ENCODE data around the gene CIAPIN1.
"Not testable (repeated sequence)": the region's sequence is repeated elsewhere in the genome, so short reads cannot be mapped to it uniquely, and the experiment has no call there.

Gene CIAPIN1

DNA sequence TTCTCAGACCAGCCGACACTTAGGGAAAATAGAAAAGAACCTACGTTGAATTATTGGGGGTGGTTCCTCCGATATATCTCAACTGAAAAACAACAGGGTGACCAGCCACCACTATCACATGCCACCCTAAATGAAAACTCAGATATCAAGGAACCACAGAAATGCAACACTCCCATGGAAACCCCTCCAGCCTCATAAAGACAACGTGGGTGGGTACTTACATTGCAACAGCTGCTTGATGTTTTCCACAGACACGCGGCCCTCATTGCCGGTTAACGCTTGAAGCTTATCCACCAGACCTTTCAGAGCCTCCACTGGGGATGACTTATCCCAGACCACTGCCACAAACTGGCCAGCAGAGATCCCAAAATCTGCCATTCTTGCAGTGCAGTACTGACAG lies 6.6 kb downstream of the CIAPIN1 start:
- not testable (repeated sequence) for DNase-seq (ENCODE audit: low read depth, low spot score)

DNA sequence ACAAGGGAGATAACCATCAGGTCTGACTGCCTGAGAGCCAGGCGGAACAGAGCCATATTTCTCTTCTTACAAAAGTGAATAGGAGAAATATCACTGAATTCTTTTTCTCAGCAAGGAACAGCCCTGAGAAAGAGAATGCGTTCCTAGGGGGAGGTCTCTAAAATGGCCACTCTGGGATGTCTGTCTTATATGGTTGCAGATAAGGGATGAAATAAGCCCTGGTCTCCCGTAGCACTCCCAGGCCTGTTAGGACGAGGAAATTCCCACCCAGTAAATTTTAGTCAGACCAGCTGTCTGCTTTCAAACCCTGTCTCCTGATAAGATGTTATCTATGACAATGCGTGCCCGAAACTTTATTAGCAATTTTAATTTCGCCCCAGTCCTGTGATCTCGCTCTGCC lies 7.2 kb downstream of the CIAPIN1 start:
- not testable (repeated sequence) for DNase-seq (ENCODE audit: low read depth, low spot score)

DNA sequence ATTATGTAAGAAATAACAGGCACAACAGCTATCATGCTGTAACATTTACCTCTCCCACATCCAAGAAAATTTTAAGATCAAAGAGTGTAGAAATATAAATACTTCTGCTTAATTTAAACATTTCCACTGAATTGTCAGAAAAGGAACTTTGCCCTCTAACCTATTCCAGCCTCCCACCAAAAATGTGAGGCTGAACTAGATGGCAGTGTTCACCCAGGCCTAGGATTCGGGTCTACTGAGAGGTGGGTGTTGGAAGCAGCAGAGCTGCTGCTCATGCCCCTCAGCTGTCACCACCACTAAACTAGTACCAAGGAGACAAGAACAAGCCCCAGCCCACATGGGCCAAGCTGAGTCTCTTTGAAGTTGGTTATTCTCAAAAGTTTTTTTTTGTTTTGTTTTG lies 11.3 kb downstream of the CIAPIN1 start:
- DNase-seq (ENCODE audit: low read depth, low spot score) = no peak

DNA sequence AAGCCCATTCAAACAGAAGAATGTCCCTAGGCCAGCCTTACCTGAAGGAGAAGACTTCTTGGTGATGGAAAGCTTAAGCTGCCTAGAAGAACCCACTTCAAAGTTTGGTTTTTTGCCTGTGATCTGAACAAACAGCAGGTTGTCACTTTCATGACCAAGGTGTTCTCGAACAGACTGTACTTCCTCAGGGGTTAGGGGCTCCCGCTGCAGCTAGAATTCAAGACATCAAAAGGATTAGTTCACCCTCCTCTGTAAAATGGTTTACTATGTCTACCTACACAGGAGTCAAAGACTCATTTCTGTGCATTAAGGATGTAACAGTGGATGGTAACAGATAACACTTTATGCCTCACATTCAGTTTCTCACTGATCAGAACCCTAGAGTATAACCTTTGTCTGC lies 13.2 kb downstream of the CIAPIN1 start:
- DNase-seq (ENCODE audit: low read depth, low spot score) = no peak

DNA sequence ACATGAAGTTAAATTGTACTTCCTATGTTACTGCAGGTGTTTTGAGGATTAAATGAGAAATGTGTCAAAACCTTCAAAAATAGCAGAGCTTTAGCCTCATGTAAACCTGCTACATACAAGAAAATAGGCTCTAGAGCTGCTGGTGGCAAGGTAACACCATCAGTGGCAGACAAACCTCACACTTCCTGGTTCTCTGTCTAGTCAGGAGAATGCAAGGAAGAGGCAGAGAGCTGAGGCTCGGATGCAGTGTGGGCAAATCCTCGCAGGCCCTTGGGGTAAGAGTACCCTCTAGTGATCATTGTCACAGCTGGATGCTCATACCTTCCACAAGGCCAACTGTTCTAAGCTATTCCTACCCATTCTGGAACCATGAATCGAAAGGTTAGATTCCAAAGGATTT lies 14.2 kb downstream of the CIAPIN1 start:
- DNase-seq (ENCODE audit: low read depth, low spot score) = no peak

DNA sequence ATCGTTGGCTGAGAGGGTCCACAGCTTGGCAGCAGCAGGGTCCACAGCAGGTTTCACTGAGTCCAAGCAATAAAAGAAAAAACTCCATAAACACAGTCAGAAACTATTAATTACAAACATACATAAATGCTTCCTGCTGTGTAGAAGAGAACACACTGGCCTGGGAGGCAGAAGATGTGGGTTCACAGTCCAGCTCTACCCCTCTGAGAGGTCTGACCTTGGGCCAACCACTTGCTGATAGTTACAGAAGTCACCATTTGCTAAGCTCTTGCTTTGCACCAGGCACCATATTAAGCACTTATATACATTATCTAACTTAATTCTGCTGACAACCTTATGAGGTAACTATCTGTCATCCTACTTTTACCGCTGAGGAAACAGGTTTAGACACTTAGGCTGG lies 14.7 kb downstream of the CIAPIN1 start:
- no peak for DNase-seq (ENCODE audit: low read depth, low spot score)

DNA sequence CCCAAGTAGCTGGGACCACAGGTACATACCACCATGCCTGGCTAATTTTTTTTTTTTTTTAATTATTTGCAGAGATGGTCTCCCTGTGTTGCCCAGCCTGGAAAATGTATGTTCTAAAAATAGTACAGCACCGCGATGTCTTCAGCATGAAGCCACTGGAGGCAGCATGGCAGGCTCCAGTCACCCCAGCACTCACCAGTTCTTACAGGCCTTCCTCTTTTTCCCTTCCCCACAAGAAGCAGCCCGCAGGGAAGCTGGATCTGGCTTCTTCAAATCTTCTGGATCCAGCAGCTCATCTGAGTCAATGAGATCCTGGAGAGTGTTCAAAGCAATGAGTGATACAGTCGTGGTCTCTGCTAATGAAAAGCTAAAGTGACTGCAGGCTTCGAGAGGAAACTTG lies 16.2 kb downstream of the CIAPIN1 start:
- DNase-seq (ENCODE audit: low read depth, low spot score) = no peak

DNA sequence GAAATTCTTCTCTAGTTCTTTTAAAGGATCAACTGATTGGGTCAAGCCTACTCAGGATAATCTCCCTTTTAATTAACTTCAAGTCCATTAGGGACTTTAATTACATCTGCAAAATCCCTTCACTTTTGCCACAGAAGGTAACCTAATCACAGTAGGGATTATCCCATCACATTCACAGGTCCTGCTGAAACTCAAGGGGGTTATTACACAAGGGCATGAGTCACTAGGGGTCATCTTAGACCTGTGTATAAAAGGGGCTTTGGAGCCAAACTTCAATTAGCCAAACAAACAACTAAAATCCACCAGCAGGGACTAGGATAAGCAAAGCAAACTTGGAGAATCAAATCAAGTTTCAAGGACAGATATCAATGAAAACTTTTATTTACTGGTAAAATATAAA lies 19.4 kb downstream of the CIAPIN1 start:
- DNase-seq (ENCODE audit: low read depth, low spot score) = no peak

DNA sequence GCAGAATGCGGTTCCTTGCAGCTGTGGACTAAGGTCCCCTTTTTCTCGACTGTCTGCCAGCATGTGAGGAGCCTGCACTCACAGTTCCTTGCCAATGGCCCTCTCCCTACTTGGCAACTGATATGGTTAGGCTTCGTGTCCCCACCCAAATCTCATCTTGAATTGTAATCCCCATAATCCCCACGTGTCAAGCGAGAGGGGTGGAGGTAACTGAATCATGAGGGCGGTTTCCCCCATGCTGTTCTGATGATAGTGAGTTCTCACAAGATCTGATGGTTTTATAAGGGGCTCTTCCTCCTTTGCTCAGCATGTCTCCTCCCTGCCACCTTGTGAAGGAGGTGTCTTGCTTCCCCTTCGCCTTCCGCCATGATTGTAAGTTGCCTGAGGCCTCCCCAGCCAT lies 19.9 kb downstream of the CIAPIN1 start:
- DNase-seq (ENCODE audit: low read depth, low spot score) = no peak

DNA sequence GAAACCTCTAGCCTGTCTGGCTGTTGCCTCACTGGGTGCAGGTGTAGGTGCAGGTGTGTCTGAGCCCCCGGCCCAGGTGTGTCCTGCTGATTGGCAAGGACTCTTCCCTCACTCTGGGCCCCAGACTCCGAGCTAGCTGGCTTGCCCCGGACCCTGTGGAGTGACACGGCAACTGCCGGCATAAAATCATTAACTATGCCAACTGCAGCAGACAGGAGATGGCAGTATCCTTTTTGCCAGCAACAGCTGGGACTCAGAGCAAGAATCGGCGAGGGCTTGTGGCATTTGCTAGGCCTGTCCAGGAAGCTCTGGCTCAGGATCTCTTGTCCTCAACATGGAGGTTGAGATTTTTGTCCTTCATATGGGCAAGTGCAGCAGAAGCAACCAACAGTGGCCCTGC lies 20.8 kb downstream of the CIAPIN1 start:
- no peak for DNase-seq (ENCODE audit: low read depth, low spot score)

DNA sequence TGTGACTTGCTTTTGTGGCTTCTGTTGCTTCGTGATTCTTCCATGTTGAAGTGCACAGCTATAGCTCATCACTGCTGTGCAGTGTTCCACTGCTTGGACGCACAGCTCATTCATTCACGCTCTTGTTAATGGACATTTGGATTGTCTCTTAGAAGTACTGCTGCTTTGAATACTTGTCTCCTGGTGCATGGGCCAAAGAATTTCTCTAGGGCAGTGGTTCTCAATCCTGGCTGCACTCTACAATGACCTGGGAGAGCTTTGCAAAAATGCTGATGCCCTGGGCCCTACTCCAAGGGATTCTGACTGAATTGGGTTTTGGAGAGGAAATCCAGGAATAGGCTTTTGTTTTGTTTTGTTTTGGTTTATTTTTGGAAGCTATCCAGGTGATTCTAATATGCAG lies 22.6 kb downstream of the CIAPIN1 start:
- no peak for DNase-seq (ENCODE audit: low read depth, low spot score)

DNA sequence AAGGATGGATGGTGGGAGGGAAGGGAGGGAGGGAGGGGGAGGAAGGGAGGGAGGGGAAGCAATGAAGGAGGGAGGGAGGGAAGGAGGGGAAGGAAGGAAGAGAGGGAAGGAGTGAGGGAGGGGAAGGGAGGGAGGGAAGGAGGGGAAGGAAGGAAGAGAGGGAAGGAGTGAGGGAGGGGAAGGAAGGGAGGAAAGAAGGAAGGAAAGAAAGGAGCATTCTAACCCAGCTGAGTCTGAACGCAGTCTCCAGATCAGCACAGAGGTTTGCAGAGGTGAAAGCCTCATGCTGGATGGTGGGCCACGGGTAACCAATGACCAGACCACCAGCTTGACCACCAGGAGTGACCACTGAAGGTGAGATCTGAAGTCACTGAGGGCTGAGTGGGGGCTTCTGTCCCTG lies 24.0 kb downstream of the CIAPIN1 start:
- DNase-seq (ENCODE audit: low read depth, low spot score) = no peak

DNA sequence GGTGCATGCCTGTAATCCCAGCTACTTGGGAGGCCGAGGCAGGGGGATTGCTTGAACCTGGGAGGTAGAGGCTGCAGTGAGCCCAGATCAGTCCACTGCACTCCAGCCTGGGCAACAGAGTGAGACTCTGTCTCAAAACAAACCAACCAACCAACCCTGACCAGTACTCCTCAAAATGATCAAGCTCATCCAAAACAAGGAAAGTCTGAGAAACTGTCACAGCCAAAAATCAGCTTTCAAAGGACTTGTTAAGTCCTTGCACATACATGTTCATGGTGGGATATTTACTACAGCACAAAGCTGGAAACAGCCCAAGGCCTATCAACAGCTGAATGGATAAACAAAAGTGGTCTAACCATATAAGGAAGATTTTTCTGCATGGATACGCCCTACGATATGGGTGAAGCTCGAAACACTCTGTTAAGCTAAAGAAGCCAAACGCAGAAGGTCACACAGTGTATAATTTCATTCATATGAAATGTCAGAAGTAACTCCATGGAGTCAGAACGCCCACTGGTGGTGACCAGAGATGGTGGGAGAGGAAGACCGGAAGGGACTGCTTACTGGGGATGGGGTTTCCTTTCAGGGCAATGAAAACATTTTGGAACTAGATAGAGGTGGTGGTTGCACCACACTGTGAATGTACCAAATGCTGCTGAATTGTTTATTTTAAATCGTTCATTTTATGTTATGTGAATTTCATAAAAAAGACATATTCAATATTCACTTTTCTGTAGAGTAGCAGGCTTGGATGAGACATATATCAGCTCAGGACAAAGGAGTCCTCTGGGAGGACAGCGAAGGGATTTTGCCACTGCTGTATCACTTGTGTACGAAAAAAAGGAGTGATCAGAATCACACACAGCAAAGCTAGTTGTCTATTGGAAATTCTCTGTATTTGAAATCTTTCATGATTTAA lies 24.9 kb downstream of the CIAPIN1 start:
- peak; percentile 59 for DNase-seq (ENCODE audit: low read depth, low spot score)

DNA sequence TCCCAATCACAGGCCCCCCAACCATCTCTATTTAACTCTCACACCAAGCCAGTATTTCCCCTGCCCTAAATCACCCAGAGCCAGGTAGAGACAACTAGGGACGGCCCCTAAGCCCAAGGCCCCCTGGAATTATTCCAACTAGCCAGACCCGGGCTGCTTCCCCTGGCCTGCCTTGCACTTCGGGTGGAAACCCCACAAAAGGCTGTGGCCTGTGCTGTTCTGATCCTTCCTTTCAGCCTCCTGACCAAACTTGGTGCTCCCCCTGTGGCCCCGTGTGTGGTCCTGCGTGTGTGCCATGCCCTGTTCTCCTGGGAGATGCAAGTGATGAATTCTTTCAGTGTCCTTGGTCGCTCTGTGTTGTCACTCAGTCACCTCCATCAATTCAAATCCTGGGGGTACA lies 27.7 kb downstream of the CIAPIN1 start:
- DNase-seq (ENCODE audit: low read depth, low spot score) = no peak

DNA sequence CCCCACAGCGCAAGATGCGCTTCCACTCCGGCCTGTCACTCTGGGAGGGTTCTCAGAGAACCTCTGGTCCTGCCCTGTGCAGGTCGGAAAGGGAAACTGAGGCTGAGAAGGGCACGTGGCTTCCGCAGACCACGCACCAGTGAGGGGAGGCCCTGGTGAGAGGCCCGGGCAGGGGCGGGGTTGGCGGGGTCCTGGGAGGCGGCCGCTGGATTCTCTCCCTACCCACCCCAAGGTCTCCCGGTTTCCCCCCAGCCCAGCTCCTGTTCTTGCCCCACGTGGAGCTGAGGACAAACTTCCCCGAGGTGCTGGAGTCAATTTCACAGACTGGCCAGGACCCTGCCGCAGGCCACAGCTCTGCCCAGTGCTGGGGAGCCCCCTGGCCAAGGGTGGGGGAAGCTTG lies 31.1 kb downstream of the CIAPIN1 start:
- DNase-seq (ENCODE audit: low read depth, low spot score) = no peak

DNA sequence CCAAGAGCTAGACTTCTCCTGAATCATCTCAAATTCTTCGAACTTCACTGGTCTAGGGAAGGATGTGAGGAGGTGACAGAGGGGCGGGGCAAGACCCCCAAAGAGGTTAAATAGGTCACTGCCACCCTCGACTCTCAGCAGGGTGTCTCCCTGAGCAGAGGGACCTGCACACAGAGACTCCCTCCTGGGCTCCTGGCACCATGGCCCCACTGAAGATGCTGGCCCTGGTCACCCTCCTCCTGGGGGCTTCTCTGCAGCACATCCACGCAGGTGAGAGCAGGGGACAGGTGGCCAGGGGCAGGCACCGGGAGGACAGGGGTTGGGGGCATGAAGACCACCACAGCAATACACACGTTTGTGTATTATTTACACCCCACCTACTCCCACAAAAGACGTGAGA lies 33.5 kb downstream of the CIAPIN1 start:
- DNase-seq (ENCODE audit: low read depth, low spot score) = no peak

DNA sequence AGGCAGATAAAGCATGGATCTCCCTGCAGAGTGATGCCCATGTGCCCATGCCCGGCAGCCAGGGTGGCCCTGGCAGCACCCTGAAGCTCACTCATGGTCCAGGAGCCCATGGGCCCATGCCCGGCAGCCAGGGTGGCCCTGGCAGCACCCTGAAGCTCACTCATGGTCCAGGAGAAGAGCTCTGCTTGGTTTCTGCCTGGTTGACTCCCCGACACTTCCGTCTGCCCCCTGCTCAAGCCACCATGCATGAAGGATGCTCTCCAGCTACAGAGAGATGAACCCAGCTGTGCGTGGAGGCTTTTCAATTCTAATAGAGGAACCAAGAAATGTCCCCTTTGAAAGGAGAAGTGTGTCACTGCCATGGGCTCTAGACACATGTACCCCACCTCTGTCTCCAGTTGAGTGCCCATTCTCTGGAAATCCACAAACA lies 33.9 kb downstream of the CIAPIN1 start:
- DNase-seq (ENCODE audit: low read depth, low spot score) = no peak

DNA sequence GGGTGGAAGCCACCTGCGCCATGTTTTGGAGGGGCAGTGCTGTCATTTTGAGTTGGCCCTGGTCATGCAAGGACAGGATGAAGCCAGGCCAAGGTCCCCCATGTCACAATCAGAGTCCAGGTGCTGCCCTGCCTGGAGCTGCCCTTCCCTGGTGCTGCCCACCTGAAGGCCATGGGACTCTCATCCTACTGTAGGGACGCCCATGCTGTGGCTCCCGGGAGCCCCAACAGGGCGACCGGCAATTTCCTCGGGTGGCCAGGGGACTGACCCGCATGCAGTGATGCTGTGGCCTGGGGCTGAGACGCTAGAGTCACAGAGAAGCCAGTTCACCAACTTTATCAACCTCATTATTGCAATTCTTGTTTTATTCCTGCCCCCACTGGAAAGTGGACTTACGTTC lies 34.6 kb downstream of the CIAPIN1 start:
- DNase-seq (ENCODE audit: low read depth, low spot score) = no peak

DNA sequence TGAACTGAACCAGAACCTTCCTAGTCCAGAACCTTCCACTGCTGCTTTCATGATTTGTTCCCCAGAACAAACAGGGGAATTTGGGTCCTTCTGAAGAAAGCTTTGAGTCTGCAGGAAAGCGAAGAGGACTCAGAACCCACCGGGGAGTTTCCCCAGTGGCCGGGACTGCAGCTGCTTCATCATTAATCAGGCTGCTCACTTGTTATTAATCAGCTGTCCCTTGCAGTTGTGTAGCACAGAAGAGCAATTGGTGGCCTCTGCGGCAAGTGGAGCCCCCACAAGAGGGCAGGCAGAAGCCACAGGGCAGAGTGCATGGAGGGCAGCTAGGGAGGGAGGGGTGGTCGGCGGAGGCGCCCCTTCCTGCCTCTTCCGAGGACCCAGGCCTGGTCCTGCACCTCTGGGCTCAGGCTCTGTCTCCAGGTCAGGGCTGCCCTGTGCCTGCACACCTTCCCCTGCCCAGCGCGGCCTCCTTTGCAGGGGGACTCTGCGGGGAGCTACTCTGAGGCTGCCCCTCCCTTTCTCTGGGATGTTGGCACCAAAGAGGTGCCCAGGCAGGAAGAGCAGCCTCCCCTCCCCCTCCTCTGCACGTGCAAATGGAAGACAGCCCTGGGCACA lies 35.7 kb downstream of the CIAPIN1 start:
- DNase-seq (ENCODE audit: low read depth, low spot score) = no peak

DNA sequence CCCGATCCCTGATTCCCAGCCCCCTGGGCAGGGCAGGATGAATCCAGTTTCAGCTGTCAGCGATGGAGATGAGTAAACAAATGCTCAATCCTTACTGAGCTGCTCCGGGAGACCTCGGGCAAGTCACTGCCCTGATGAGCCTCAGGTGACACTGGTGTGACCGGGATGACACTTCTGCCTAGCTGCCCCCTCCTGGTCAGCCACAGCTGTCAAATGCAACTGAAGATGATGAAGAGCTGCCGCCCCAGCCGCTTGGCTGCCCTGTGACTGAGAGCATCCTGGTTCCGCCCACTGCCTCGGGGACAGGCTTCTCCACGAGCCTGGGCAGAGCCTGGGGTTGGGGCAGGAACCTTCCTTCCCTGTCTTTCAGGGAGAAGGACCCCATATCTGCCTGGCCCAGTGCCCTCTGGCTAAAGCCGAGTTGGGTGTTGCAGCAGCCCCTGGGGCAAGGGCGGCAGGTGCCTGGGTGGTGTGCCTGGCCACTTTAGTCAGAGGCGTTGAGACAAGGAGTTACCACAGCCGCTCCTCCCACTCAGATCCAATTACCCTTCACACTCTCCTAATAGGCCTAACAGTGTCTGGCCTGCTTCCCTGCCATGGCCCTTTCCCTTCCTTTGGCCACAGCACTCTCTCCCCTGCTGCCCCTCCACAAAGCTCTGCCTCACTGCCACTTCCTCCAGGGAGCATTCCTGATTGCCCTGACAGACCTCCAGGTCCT lies 37.2 kb downstream of the CIAPIN1 start:
- DNase-seq (ENCODE audit: low read depth, low spot score) = no peak

DNA sequence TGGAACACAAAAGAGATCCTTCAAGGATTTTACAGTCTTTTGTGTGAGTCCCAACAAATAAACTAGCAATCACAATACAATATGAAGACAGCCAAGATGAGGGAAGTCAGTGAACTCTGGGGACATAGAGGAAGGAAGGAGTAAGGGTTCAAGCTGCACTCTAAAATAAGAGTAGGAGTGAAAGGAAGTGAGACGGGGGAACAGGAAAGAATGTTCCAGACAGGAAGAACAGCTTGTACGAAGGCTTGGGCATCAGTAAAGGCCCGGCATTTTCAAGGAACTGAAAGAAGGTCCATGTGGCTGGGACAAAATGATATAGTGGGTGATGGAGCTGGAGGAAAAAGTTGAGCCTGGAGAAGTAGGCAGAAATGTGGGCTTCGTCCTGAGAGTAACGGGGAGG lies 38.1 kb downstream of the CIAPIN1 start:
- no peak for DNase-seq (ENCODE audit: low read depth, low spot score)

DNA sequence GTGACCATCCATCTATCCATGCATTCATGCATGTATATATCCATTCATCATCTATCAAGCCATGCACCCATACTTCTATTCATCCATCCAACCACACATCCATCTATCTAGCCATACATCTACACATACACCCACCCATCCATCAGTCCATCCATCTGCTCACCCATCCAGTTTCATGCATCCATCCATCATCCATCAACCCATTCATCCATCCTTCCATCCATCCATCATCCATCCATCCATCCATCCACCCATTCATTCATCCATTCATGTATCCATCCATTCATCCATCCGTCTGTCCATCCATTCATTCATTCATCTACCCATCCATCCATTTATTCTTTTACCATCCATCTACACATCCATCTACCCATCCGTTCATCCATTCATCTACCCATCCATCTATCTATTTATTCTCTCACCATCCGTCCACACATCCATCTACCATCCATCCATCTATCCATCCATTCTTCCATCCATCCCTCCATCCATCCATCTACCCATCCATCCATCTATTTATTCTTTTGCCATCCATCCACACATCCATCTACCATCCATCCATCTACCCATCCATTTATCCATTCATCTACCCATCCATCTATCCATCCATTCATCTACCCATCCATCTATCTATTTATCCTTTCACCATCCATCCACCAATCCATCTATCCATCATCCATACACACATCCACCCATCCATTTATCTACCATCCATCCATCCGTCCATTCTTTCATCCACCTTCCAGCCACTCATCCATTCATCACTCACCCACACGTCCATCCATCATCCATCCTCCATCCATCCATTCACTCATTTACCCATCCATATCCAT lies 39.4 kb downstream of the CIAPIN1 start:
- no peak for DNase-seq (ENCODE audit: low read depth, low spot score)
